HepG2 (cell line): ENCODE data around the gene LIMD2. TPM values are rescaled to one million over a fixed set of nuclear protein-coding genes. Genes with fewer than 3 reads are reported as not detected.
A peak's percentile ranks its signal among the peaks of the same experiment; 100 is the strongest.

ENCODE experiments used
- ARID3A ChIP-seq: IDR thresholded peaks from 2 replicates; pipeline ENCODE4 v1.6.1; 2012; ENCODE audit warnings: low read depth, low read length, improper control_type of control experiment
- ATF7 ChIP-seq, 2 experiments: fragments of 450-650 bp in 1 of 2; sonication (generic) in 1 of 2; formaldehyde crosslinking in 1 of 2; IDR thresholded peaks; 2 replicates each; pipeline versions ENCODE4 v1.4.0 to v1.6.1; 2016 to 2020; ENCODE audit warnings: antibody characterized with exemption in 1 of 2, mild to moderate bottlenecking in 1 of 2, missing genetic modification reagents in 1 of 2
- HDAC1 ChIP-seq: sonication (generic); formaldehyde crosslinking; IDR thresholded peaks from 2 replicates; pipeline ENCODE4 v1.5.1; 2020; ENCODE audit warnings: mild to moderate bottlenecking, missing genetic modification reagents
- KDM6A ChIP-seq: IDR thresholded peaks from 2 replicates; pipeline ENCODE4 v1.6.1; 2016; ENCODE audit warnings: low read depth
- TGIF2 ChIP-seq: IDR thresholded peaks from 2 replicates; pipeline ENCODE4 v1.6.1; 2016; ENCODE audit warnings: control low read depth, missing compliant biosample characterization
- ZBTB40 ChIP-seq, 2 experiments: fragments of 450-650 bp in 1 of 2; sonication (generic) in 1 of 2; formaldehyde crosslinking in 1 of 2; IDR thresholded peaks; 2 replicates each; pipeline versions ENCODE4 v1.6.1 to v1.8.0; 2016 to 2022; ENCODE audit warnings: antibody characterized with exemption in 1 of 2, mild to moderate bottlenecking in 1 of 2, missing genetic modification reagents in 1 of 2
- ZFP36 ChIP-seq: fragments of 150-350 bp; IDR thresholded peaks from 2 replicates; pipeline ENCODE4 v1.6.1; 2018; ENCODE audit warnings: borderline replicate concordance, low read length, low read depth; ENCODE audit not compliant: partially characterized antibody
- ZNF432 ChIP-seq: sonication (generic); formaldehyde crosslinking; IDR thresholded peaks from 2 replicates; pipeline ENCODE4 v1.5.0; 2020; ENCODE audit warnings: missing genetic modification reagents, mild to moderate bottlenecking, borderline replicate concordance
- polyA plus RNA-seq, 8 experiments: library from polyadenylated mRNA; depleted of rRNA in 3 of 8; stranded (reverse) in 7 of 8; unstranded in 1 of 8; fragments of >200 nt; fragmentation: Illumina TruSeq in 4 of 8; extraction: Trizol in 4 of 8; gene quantifications; 2 replicates each; pipeline versions ENCODE4 v1.2.1 to v1.2.3, GENCODE V29; 2011 to 2016; ENCODE audit warnings: low read depth in 4 of 8, missing spikeins in 1 of 8, mixed read lengths in 1 of 8; ENCODE audit not compliant: insufficient read depth in 1 of 8
- total RNA-seq, 5 experiments: library from RNA; depleted of rRNA; stranded (reverse); fragments of >200 nt; fragmentation: Illumina TruSeq; extraction: Trizol; gene quantifications; 2 replicates each; pipeline ENCODE4 v1.2.3, GENCODE V29; 2016; ENCODE audit warnings: low read depth in 1 of 5

Gene LIMD2
- total and polyA plus RNA-seq, 2 of the 13 experiments (the other 11 are each of a cell fraction or from before 2014, with no cell fraction given) = 9.0 to 20.8 TPM

- TF ChIP-seq ARID3A (no peak), ZFP36 (no peak), HDAC1 (CRISPR knock-in tag) (peak; percentile 73), KDM6A (no peak), TGIF2 (CRISPR knock-in tag) (no peak; the same call in 1 of the 2 replicates), ZNF432 (no peak), ZBTB40 (IDR thresholded peaks at IDR 0.05) (no peak), ZBTB40 (CRISPR knock-in tag; IDR thresholded peaks at IDR 0.05) (peak; percentile 73), ATF7 (IDR thresholded peaks at IDR 0.05) (no peak), ATF7 (CRISPR knock-in tag; IDR thresholded peaks at IDR 0.05) (peak; percentile 25; the same call in 1 of the 2 replicates)
Measured at GRCh38 chr17:63741408-63742173, 41.7 kb upstream of the LIMD2 start, which contains the start of gene STRADA (continued).
